HG02885 (cell line): ENCODE data around the gene KRTAP10-1.

ENCODE experiments used
- ATAC-seq: cut with Tn5 transposase; IDR thresholded peaks from one replicate; pipeline ENCODE4 v1.9.1; 2021; ENCODE audit warnings: mild to moderate bottlenecking; ENCODE audit not compliant: unreplicated experiment, poor library complexity

KRTAP10-1 gene

DNA sequence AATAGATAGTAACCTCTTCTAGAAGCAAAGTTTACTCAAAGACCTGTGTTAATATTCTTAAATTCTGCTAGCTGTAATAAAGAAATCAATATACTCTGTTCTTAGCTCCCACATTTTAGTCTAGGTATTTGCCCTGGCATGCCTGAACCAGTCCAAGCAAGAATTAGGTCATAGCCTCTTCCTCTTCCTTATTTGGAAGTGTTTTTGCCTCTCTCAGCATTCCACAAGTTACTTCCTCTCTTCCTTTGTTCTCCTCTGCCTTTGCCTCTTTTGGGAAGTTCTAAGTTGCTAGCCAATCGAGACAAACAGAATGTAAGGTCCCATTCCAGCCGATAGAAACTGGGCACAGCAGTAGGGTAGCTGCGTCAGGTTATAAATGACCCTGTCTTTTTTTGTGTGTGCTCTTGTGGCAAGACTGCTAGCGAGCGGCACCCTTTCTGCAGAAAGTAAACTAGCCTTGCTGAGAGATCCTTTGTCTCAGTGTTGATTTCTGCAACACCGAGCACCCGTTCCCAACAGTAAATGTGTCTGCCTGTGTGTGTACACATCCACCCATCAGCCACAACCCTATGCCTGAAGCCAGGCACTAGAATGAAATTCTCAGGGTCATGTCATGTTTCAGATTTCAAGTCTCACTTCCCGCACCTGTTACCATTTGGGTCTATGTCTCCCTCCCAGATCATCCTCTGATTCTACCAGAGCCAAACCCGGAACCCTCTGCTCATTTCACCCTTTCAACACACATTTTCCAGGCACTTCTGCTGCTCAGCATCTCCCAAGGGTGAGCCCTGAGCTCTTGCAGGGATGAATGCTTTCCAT, 47.2 kb downstream of the KRTAP10-1 start:
- ATAC-seq, result no peak

DNA sequence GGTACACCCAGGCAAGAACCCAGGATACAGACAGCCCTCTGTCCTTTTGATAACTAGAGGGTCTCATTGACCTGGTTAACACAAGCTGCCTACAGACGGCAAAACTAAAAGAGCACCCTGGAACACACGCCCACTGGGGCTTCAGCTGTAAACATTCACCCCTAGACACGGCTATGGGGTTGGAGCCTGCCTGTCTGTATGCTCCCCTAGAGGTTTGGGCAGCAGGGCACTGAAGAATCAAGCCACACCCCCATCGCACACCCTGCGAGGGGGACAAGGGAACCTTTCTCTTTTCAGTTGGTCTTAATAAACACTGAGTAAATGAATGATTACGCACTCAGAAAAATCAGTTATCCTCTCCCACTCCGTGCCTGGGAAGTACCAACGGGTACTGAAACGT, 49.2 kb downstream of the KRTAP10-1 start:
- ATAC-seq, result no peak

DNA sequence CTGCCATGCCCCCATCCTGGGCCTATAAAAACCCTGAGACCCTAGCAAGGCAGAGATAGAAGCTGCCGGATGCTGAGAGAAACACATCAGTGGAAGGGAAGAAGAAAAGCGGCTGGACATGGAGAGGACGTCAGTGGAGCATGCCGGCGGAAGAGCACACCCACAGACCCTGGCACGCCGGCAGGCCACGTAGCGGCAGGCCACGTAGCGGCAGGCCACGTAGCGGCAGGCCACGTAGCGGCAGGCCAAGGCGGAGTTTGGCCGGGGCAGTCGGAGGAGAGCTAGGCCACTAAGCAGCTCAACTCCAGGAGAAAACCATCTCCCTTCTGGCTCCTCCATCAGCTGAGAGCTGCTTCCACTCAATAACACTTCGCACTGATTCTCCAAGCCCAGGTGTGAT, 49.6 kb downstream of the KRTAP10-1 start:
- no peak for ATAC-seq

DNA sequence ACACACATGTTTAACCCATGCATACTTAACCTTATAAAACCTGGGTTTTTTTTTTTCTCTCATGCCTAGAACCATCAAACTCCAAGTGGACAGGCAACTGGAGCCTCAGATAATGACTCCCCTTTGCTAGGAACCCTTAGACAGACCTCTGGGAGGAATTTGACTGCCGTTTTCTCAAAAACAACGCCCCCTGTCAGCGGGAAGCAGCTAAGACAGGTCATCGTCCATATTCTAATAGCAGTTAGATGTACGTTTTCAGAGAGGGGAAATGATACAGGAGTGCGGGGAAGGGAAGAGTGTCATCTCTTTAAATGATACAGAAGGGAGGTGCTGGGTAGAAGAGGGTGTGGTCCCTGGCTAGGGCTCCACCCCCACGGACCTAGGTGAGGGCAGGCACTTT, 50.0 kb downstream of the KRTAP10-1 start:
- ATAC-seq, result no peak
